Activated CD8-positive, alpha-beta memory T cell treated with anti-CD3 and anti-CD28 coated beads, Interleukin-2, amount 50 U/mL, for 24 hours (primary cell): Measurements from ENCODE around the gene AXIN1.
"Not testable (repeated sequence)": the region's sequence is repeated elsewhere in the genome, so short reads cannot be mapped to it uniquely, and the experiment has no call there.

Experiments
- DNase-seq: peaks from one replicate; pipeline ENCODE4 v3.0.0-alpha.2; 2020; ENCODE audit errors: extremely low read depth

Gene AXIN1

GRCh38 chr16:381789-382717 lies 29.5 kb upstream of the AXIN1 start, which contains the start of gene PGAP6:
PGAP6 (minus strand) TSS chr16:381978; CDS start chr16:381821, 157 bp downstream.
- DNase-seq, result no peak

GRCh38 chr16:381012-381788 lies 28.7 kb upstream of the AXIN1 start:
- no peak for DNase-seq

GRCh38 chr16:380762-381011 lies 28.2 kb upstream of the AXIN1 start:
- no peak for DNase-seq

GRCh38 chr16:379961-380761 lies 27.6 kb upstream of the AXIN1 start:
- DNase-seq, result no peak

- DNase-seq, result no peak
Measured at GRCh38 chr16:379183-379960, 26.8 kb upstream of the AXIN1 start.

GRCh38 chr16:378821-379182 lies 26.3 kb upstream of the AXIN1 start:
- DNase-seq, result no peak

GRCh38 chr16:378113-378820 lies 25.7 kb upstream of the AXIN1 start:
- DNase-seq, result not testable (repeated sequence)

GRCh38 chr16:377419-377951 lies 25.0 kb upstream of the AXIN1 start:
- DNase-seq, result no peak

GRCh38 chr16:376817-377418 lies 24.4 kb upstream of the AXIN1 start:
- DNase-seq, result no peak

GRCh38 chr16:375927-376816 lies 23.6 kb upstream of the AXIN1 start:
- DNase-seq, result no peak

GRCh38 chr16:375212-375611 lies 22.7 kb upstream of the AXIN1 start:
- no peak for DNase-seq

GRCh38 chr16:374616-374926 lies 22.0 kb upstream of the AXIN1 start:
- no peak for DNase-seq

GRCh38 chr16:373848-374615 lies 21.5 kb upstream of the AXIN1 start:
- no peak for DNase-seq

- no peak for DNase-seq
Measured at GRCh38 chr16:373020-373598, 20.6 kb upstream of the AXIN1 start.

- no peak for DNase-seq
Measured at GRCh38 chr16:372302-372983, 19.9 kb upstream of the AXIN1 start.

GRCh38 chr16:371515-372301 lies 19.2 kb upstream of the AXIN1 start:
- DNase-seq, result no peak

GRCh38 chr16:370979-371514 lies 18.5 kb upstream of the AXIN1 start:
- DNase-seq, result no peak
